HepG2 (cell line): ENCODE results near the gene PRR30. TPM values are rescaled to one million over a fixed set of nuclear protein-coding genes. Genes with fewer than 3 reads are reported as not detected.

Source experiments
- GATAD1 ChIP-seq: IDR thresholded peaks from 2 replicates; pipeline ENCODE4 v1.6.1; 2016; ENCODE audit warnings: missing genetic modification reagents, missing compliant biosample characterization
- NR0B2 ChIP-seq: sonication (generic); formaldehyde crosslinking; IDR thresholded peaks from 2 replicates; pipeline ENCODE4 v1.4.0; 2020; ENCODE audit warnings: mild to moderate bottlenecking, missing genetic modification reagents
- POLR2G ChIP-seq: fragments of 200-400 bp; formaldehyde crosslinking; IDR thresholded peaks from 2 replicates; pipeline ENCODE4 v1.6.1; 2018; ENCODE audit warnings: mild to moderate bottlenecking, low read depth, low read length, moderate library complexity
- RARA ChIP-seq: IDR thresholded peaks from 2 replicates; pipeline ENCODE4 v1.6.1; 2016; ENCODE audit warnings: missing genetic modification reagents, missing compliant biosample characterization
- SALL1 ChIP-seq: sonication (generic); formaldehyde crosslinking; IDR thresholded peaks from 2 replicates; pipeline ENCODE4 v1.8.0; 2022; ENCODE audit warnings: mild to moderate bottlenecking, missing genetic modification reagents
- TOE1 ChIP-seq: sonication (generic); formaldehyde crosslinking; IDR thresholded peaks from 2 replicates; pipeline ENCODE4 v1.4.0; 2020; ENCODE audit warnings: mild to moderate bottlenecking, missing genetic modification reagents
- ZBTB44 ChIP-seq: sonication (generic); formaldehyde crosslinking; IDR thresholded peaks from 2 replicates; pipeline ENCODE4 v1.4.0; 2020; ENCODE audit warnings: missing genetic modification reagents
- ZNF101 ChIP-seq: sonication (generic); formaldehyde crosslinking; IDR thresholded peaks from 2 replicates; pipeline ENCODE4 v1.4.0; 2020; ENCODE audit warnings: mild to moderate bottlenecking, low read depth, missing genetic modification reagents, borderline replicate concordance
- ZNF280D ChIP-seq: sonication (generic); formaldehyde crosslinking; IDR thresholded peaks from 2 replicates; pipeline ENCODE4 v1.5.1; 2020; ENCODE audit warnings: mild to moderate bottlenecking, missing genetic modification reagents
- ZNF34 ChIP-seq: sonication (generic); formaldehyde crosslinking; IDR thresholded peaks from 2 replicates; pipeline ENCODE4 v1.4.0; 2020; ENCODE audit warnings: mild to moderate bottlenecking, missing genetic modification reagents, borderline replicate concordance
- ZNF468 ChIP-seq: sonication (generic); formaldehyde crosslinking; IDR thresholded peaks from 2 replicates; pipeline ENCODE4 v1.8.0; 2022; ENCODE audit warnings: mild to moderate bottlenecking, moderate library complexity, missing genetic modification reagents
- ZNF609 ChIP-seq: sonication (generic); formaldehyde crosslinking; IDR thresholded peaks from 2 replicates; pipeline ENCODE4 v1.4.0; 2020; ENCODE audit warnings: mild to moderate bottlenecking, missing genetic modification reagents, borderline replicate concordance
- ZNF737 ChIP-seq: sonication (generic); formaldehyde crosslinking; IDR thresholded peaks from 2 replicates; pipeline ENCODE4 v1.5.0; 2020; ENCODE audit warnings: missing genetic modification reagents, mild to moderate bottlenecking, borderline replicate concordance
- ZNF777 ChIP-seq: sonication (generic); formaldehyde crosslinking; IDR thresholded peaks from 2 replicates; pipeline ENCODE4 v1.4.0; 2020; ENCODE audit warnings: missing genetic modification reagents
- polyA plus RNA-seq, 8 experiments: library from polyadenylated mRNA; depleted of rRNA in 3 of 8; stranded (reverse) in 7 of 8; unstranded in 1 of 8; fragments of >200 nt; fragmentation: Illumina TruSeq in 4 of 8; extraction: Trizol in 4 of 8; gene quantifications; 2 replicates each; pipeline versions ENCODE4 v1.2.1 to v1.2.3, GENCODE V29; 2011 to 2016; ENCODE audit warnings: low read depth in 4 of 8, missing spikeins in 1 of 8, mixed read lengths in 1 of 8; ENCODE audit not compliant: insufficient read depth in 1 of 8
- total RNA-seq, 5 experiments: library from RNA; depleted of rRNA; stranded (reverse); fragments of >200 nt; fragmentation: Illumina TruSeq; extraction: Trizol; gene quantifications; 2 replicates each; pipeline ENCODE4 v1.2.3, GENCODE V29; 2016; ENCODE audit warnings: low read depth in 1 of 5

PRR30 gene
- total and polyA plus RNA-seq, 2 of the 13 experiments (the other 11 are each of a cell fraction or from before 2014, with no cell fraction given), result not detected

- peak; percentile 80 for TF ChIP-seq ZNF609 (CRISPR knock-in tag)
- TF ChIP-seq ZNF101, result no peak
- TF ChIP-seq ZBTB44 (CRISPR knock-in tag), result no peak
- TF ChIP-seq RARA (CRISPR knock-in tag), result peak; percentile 86
- TF ChIP-seq SALL1 (CRISPR knock-in tag), result peak; percentile 98
- TF ChIP-seq POLR2G, result peak; percentile 67
- no peak for TF ChIP-seq ZNF34 (CRISPR knock-in tag)
- no peak; the same call in 1 of the 2 replicates for TF ChIP-seq TOE1 (CRISPR knock-in tag)
- TF ChIP-seq NR0B2 (CRISPR knock-in tag), result no peak
- no peak for TF ChIP-seq ZNF468 (CRISPR knock-in tag)
- no peak for TF ChIP-seq ZNF280D (CRISPR knock-in tag)
- TF ChIP-seq GATAD1 (CRISPR knock-in tag), result peak; percentile 69
- TF ChIP-seq ZNF737 (CRISPR knock-in tag), result 0 out of 2 replicates have a peak, but pooled peaks have one; percentile 56
- TF ChIP-seq ZNF777, result peak; percentile 31; the same call in 1 of the 2 replicates
Measured at GRCh38 chr2:27092696-27093429, 46.3 kb downstream of the PRR30 start (continued).
